ENCODE data around the gene ZNF487. TPM values are rescaled to one million over a fixed set of nuclear protein-coding genes. Genes with fewer than 3 reads are reported as not detected.
"Not testable (repeated sequence)": the region's sequence is repeated elsewhere in the genome, so short reads cannot be mapped to it uniquely, and the experiment has no call there.

Gene ZNF487
- total RNA-seq, 2 experiments from 2014 or later, result 2.3 to 2.7 TPM

GRCh38 chr10:43421201-43421507, 15.8 kb upstream of the ZNF487 start:
- CTCF ChIA-PET, result no interaction called here
- peak overlapping the region; percentile 95 for H3K27ac Mint-ChIP-seq
- intact Hi-C loops (cut with micrococcal nuclease), result no loop called here
- H3K4me3 Mint-ChIP-seq, result peak overlapping the region; percentile 87
- no peaks in the 10 kb centered on the region for H3K27me3 Mint-ChIP-seq (ENCODE audit: low read depth)
- H3K36me3 Mint-ChIP-seq (ENCODE audit: low read depth), result no peaks in the 10 kb centered on the region
- peaks cover 40% of the 10 kb centered on the region for H3K4me1 Mint-ChIP-seq (ENCODE audit: low read depth)
- no peak for DNase-seq
- no peaks in the 10 kb centered on the region for H3K9me3 Mint-ChIP-seq

- H3K27me3 Mint-ChIP-seq (ENCODE audit: low read depth), result no peaks in the 10 kb centered on the region
- intact Hi-C loops (cut with micrococcal nuclease), result no loop called here
- H3K4me1 Mint-ChIP-seq (ENCODE audit: low read depth), result peaks cover 42% of the 10 kb centered on the region
- peak overlapping the region; percentile 8 for H3K27ac Mint-ChIP-seq
- no peaks in the 10 kb centered on the region for H3K9me3 Mint-ChIP-seq
- no peak for DNase-seq
- no peaks in the 10 kb centered on the region for H3K36me3 Mint-ChIP-seq (ENCODE audit: low read depth)
- CTCF ChIA-PET, result no interaction called here
- H3K4me3 Mint-ChIP-seq, result peak overlapping the region; percentile 30
These were observed 15.4 kb upstream of the ZNF487 start for GRCh38 chr10:43421519-43421918.

GRCh38 chr10:43421944-43422343, 15.0 kb upstream of the ZNF487 start:
- Mint-ChIP-seq H3K4me3 (peak overlapping the region; percentile 30), H3K27ac (peak overlapping the region; percentile 18), H3K4me1 (ENCODE audit: low read depth) (peaks cover 42% of the 10 kb centered on the region)
- H3K9me3 Mint-ChIP-seq; H3K27me3 Mint-ChIP-seq (ENCODE audit: low read depth); intact Hi-C loops (cut with micrococcal nuclease); DNase-seq; H3K36me3 Mint-ChIP-seq (ENCODE audit: low read depth): not testable (repeated sequence)
- CTCF ChIA-PET, result interaction anchor here (0.6 kb wide), 1 partner anchor 36 kb away, joined by 3 read pairs; no protein-coding TSS in a partner anchor

- DNase-seq, result no peak
- CTCF ChIA-PET, result no interaction called here
- Mint-ChIP-seq H3K27ac (no peak overlapping the region), H3K36me3 (ENCODE audit: low read depth) (no peaks in the 10 kb centered on the region), H3K27me3 (ENCODE audit: low read depth) (no peaks in the 10 kb centered on the region), H3K4me3 (no peak overlapping the region), H3K4me1 (ENCODE audit: low read depth) (peaks cover 33% of the 10 kb centered on the region), H3K9me3 (no peaks in the 10 kb centered on the region)
- intact Hi-C loops (cut with micrococcal nuclease), result no loop called here
These were observed 12.5 kb upstream of the ZNF487 start for GRCh38 chr10:43424416-43424815.

- H3K4me3 Mint-ChIP-seq; DNase-seq; H3K27ac Mint-ChIP-seq; intact Hi-C loops (cut with micrococcal nuclease); CTCF ChIA-PET; H3K9me3 Mint-ChIP-seq; H3K27me3 Mint-ChIP-seq (ENCODE audit: low read depth); H3K36me3 Mint-ChIP-seq (ENCODE audit: low read depth): not testable (repeated sequence)
- H3K4me1 Mint-ChIP-seq (ENCODE audit: low read depth), result peaks cover 20% of the 10 kb centered on the region
These were observed 10.4 kb upstream of the ZNF487 start for GRCh38 chr10:43426476-43426875.

- Mint-ChIP-seq H3K9me3 (no peaks in the 10 kb centered on the region), H3K27me3 (ENCODE audit: low read depth) (no peaks in the 10 kb centered on the region), H3K36me3 (ENCODE audit: low read depth) (no peaks in the 10 kb centered on the region), H3K4me1 (ENCODE audit: low read depth) (peaks cover 17% of the 10 kb centered on the region), H3K27ac (peak overlapping the region; percentile 61), H3K4me3 (peak overlapping the region; percentile 57)
- intact Hi-C loops (cut with micrococcal nuclease), result loop anchor here (1.0 kb wide), 2 partner anchors 9 to 10 kb away; no protein-coding TSS in a partner anchor
- CTCF ChIA-PET, result interaction anchor here (0.6 to 1.1 kb wide), 3 partner anchors 20 to 42 kb away, joined by 3 to 4 read pairs (median 3); no protein-coding TSS in a partner anchor
- DNase-seq, result peak; percentile 81
These were observed 9.6 kb upstream of the ZNF487 start for GRCh38 chr10:43427166-43427825.

GRCh38 chr10:43430926-43431663, 5.8 kb upstream of the ZNF487 start:
- H3K4me3 Mint-ChIP-seq, result no peak overlapping the region
- no peaks in the 10 kb centered on the region for H3K9me3 Mint-ChIP-seq
- intact Hi-C loops (cut with micrococcal nuclease), result no loop called here
- DNase-seq, result no peak
- peaks cover 20% of the 10 kb centered on the region for H3K4me1 Mint-ChIP-seq (ENCODE audit: low read depth)
- CTCF ChIA-PET, result interaction anchor here (0.9 kb wide), 1 partner anchor 23 kb away, joined by 3 read pairs; no protein-coding TSS in a partner anchor
- no peaks in the 10 kb centered on the region for H3K27me3 Mint-ChIP-seq (ENCODE audit: low read depth)
- no peak overlapping the region for H3K27ac Mint-ChIP-seq
- H3K36me3 Mint-ChIP-seq (ENCODE audit: low read depth), result peaks cover 2% of the 10 kb centered on the region

GRCh38 chr10:43437141-43437870, 395 bp downstream of the ZNF487 start:
- peak overlapping the region; percentile 84 for H3K4me3 Mint-ChIP-seq
- no peaks in the 10 kb centered on the region for H3K9me3 Mint-ChIP-seq
- H3K4me1 Mint-ChIP-seq (ENCODE audit: low read depth), result peaks cover 17% of the 10 kb centered on the region
- intact Hi-C loops (cut with micrococcal nuclease), result no loop called here
- peak overlapping the region; percentile 80 for H3K27ac Mint-ChIP-seq
- DNase-seq, result no peak
- CTCF ChIA-PET, result interaction anchor here (1.0 to 1.6 kb wide), 2 partner anchors 12 to 146 kb away, joined by 4 read pairs; no protein-coding TSS in a partner anchor
- H3K27me3 Mint-ChIP-seq (ENCODE audit: low read depth), result no peaks in the 10 kb centered on the region
- H3K36me3 Mint-ChIP-seq (ENCODE audit: low read depth), result peaks cover 5% of the 10 kb centered on the region

- CTCF ChIA-PET, result no interaction called here
- no peak for DNase-seq
- Mint-ChIP-seq H3K36me3 (ENCODE audit: low read depth) (peaks cover 8% of the 10 kb centered on the region), H3K4me3 (no peak overlapping the region), H3K9me3 (peaks cover 2% of the 10 kb centered on the region), H3K27ac (no peak overlapping the region), H3K27me3 (ENCODE audit: low read depth) (no peaks in the 10 kb centered on the region), H3K4me1 (ENCODE audit: low read depth) (peaks cover 14% of the 10 kb centered on the region)
- intact Hi-C loops (cut with micrococcal nuclease), result no loop called here
These were observed 3.7 kb downstream of the ZNF487 start for GRCh38 chr10:43440463-43441134.

- H3K4me1 Mint-ChIP-seq (ENCODE audit: low read depth), result peaks cover 4% of the 10 kb centered on the region
- H3K4me3 Mint-ChIP-seq, result no peak overlapping the region
- intact Hi-C loops (cut with micrococcal nuclease), result no loop called here
- H3K27me3 Mint-ChIP-seq (ENCODE audit: low read depth), result no peaks in the 10 kb centered on the region
- DNase-seq, result no peak
- H3K36me3 Mint-ChIP-seq (ENCODE audit: low read depth), result peaks cover 9% of the 10 kb centered on the region
- no peak overlapping the region for H3K27ac Mint-ChIP-seq
- H3K9me3 Mint-ChIP-seq, result peaks cover 5% of the 10 kb centered on the region
- CTCF ChIA-PET, result interaction anchor here (0.6 to 1.4 kb wide), 3 partner anchors 10 to 44 kb away, joined by 3 to 6 read pairs (median 3); no protein-coding TSS in a partner anchor
These were observed 7.4 kb downstream of the ZNF487 start for GRCh38 chr10:43444323-43444722.

- Mint-ChIP-seq H3K4me3 (no peak overlapping the region), H3K27ac (no peak overlapping the region), H3K9me3 (peaks cover 5% of the 10 kb centered on the region), H3K4me1 (ENCODE audit: low read depth) (peaks cover 4% of the 10 kb centered on the region), H3K27me3 (ENCODE audit: low read depth) (no peaks in the 10 kb centered on the region), H3K36me3 (ENCODE audit: low read depth) (peaks cover 9% of the 10 kb centered on the region)
- no peak for DNase-seq
- intact Hi-C loops (cut with micrococcal nuclease), result no loop called here
- CTCF ChIA-PET, result interaction anchor here (0.6 to 1.4 kb wide), 3 partner anchors 9 to 44 kb away, joined by 3 to 6 read pairs (median 3); no protein-coding TSS in a partner anchor
These were observed 8.1 kb downstream of the ZNF487 start for GRCh38 chr10:43444897-43445466.
